GM13976 (cell line): Measurements from ENCODE around the gene SPATA13.
A peak's percentile ranks its signal among the peaks of the same experiment; 100 is the strongest.

Experiments used
- DNase-seq: peaks from one replicate; pipeline ENCODE4 v3.0.0; 2012; ENCODE audit warnings: low spot score
- CTCF ChIP-seq: IDR thresholded peaks from 2 replicates; pipeline ENCODE4 v1.5.1; 2012; ENCODE audit warnings: borderline replicate concordance, mild to moderate bottlenecking; ENCODE audit not compliant: insufficient read depth; ENCODE audit errors: extremely low read depth, missing control alignments, control extremely low read depth
- in situ Hi-C: fragments of 300-500 bp; cut with MboI; formaldehyde crosslinking; loops from one replicate; pipeline ENCODE4 v1.12.0; 2022; ENCODE audit warnings: low sequenced_read_pairs, mixed read lengths, inconsistent platforms; ENCODE audit not compliant: unreplicated experiment

Gene SPATA13

GRCh38 chr13:24279327-24280110 lies 119.0 kb downstream of the SPATA13 start:
- in situ Hi-C loops: no loop called here
- DNase-seq: no peak
- TF ChIP-seq CTCF: no peak

- DNase-seq: peak; percentile 77
- TF ChIP-seq CTCF: no peak
- in situ Hi-C loops: no loop called here
Measured at GRCh38 chr13:24280720-24281119, 120.2 kb downstream of the SPATA13 start.

GRCh38 chr13:24281188-24282008 lies 120.9 kb downstream of the SPATA13 start:
- TF ChIP-seq CTCF: no peak
- no peak for DNase-seq
- in situ Hi-C loops: no loop called here

- no peak for TF ChIP-seq CTCF
- in situ Hi-C loops: no loop called here
- DNase-seq: no peak
Measured at GRCh38 chr13:24282256-24282655, 121.7 kb downstream of the SPATA13 start.

GRCh38 chr13:24284889-24285565 lies 124.5 kb downstream of the SPATA13 start:
- TF ChIP-seq CTCF: no peak
- in situ Hi-C loops: no loop called here
- DNase-seq: no peak

- in situ Hi-C loops: no loop called here
- DNase-seq: no peak
- no peak for TF ChIP-seq CTCF
Measured at GRCh38 chr13:24286624-24287023, 126.1 kb downstream of the SPATA13 start.
